Measurements from ENCODE around the gene HEY2. TPM values are rescaled to one million over a fixed set of nuclear protein-coding genes. Genes with fewer than 3 reads are reported as not detected.

Gene HEY2
- polyA plus RNA-seq, 2 of the 4 experiments (the other 2 are of a cell fraction) = 0.09 TPM; not detected in 1

DNA sequence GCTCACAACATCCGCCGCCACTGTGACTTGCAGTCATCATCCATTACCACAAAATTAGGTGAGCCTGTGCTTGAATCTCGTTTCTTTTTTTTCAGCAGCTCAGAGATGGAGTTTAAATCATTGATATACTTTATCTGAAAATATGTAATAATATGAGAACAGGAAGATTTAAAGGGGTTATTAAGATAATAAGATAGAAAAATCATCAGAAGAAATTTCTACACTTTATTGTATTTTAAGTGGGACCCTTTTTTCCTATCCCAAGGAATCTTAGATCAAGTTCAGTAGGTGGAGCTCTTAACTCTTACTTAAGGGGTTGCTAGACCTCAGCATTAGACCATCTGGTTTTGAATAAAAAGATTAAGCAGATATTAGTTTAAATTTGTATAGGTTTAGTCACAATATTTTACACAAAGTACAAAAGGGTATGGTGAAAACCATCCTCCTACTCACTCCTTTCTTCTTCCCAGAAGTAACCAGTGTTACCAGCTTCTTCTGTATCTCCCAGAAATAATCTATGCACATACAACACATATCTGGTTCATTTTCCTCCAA, 32.0 kb downstream of the HEY2 start:
- peak in 1 of 2 experiments; percentile 66; a peak in 4 of 6 replicates for ATAC-seq
- CTCF ChIA-PET = interaction anchor here (0.6 to 2.3 kb wide), 14 partner anchors 9 to 1030 kb away, joined by 3 to 22 read pairs (median 4); partner anchors contain the start of genes HINT3 and NCOA7

More for the DNA sequence above, 32.0 kb downstream of the HEY2 start:
- DNase-seq (ENCODE audit: low read depth in 1 of 2, low spot score in 1 of 2) (peak in 1 of 2 experiments; percentile 34), FAIRE-seq (no peak)
- POLR2A ChIA-PET = interaction anchor here (0.5 to 2.7 kb wide), 8 partner anchors 9 to 1337 kb away, joined by 3 to 47 read pairs (median 4); partner anchors contain the start of genes HINT3, NCOA7 and TRMT11
- peak overlapping the region; percentile 76 for H3K4me2 ChIP-seq
- peak overlapping the region; percentile 88 to 91 for H3K27ac ChIP-seq
- TF ChIP-seq TP53 (CRISPR knock-in tag; IDR thresholded peaks at IDR 0.05) (no peak), CEBPB (IDR thresholded peaks at IDR 0.05) (no peak), USF2 (IDR thresholded peaks at IDR 0.05) (no peak), SMC3 (IDR thresholded peaks at IDR 0.05) (peak; percentile 29; the same call in 1 of the 3 replicates), JUNB (IDR thresholded peaks at IDR 0.05) (no peak), ESRRA (IDR thresholded peaks at IDR 0.05; ENCODE audit: borderline replicate concordance, low read length) (no peak), HEYL (CRISPR knock-in tag; IDR thresholded peaks at IDR 0.05) (no peak), REST (IDR thresholded peaks at IDR 0.05) (no peak), RAD21 (conservative IDR thresholded peaks at IDR 0.05 in 1 of 2, IDR thresholded peaks at IDR 0.05 in 1 of 2) (peak; percentile 55 to 58), KDM5A (IDR thresholded peaks at IDR 0.05) (peak; percentile 19; the same call in 1 of the 2 replicates)
- TF ChIP-seq, protein P1, sequence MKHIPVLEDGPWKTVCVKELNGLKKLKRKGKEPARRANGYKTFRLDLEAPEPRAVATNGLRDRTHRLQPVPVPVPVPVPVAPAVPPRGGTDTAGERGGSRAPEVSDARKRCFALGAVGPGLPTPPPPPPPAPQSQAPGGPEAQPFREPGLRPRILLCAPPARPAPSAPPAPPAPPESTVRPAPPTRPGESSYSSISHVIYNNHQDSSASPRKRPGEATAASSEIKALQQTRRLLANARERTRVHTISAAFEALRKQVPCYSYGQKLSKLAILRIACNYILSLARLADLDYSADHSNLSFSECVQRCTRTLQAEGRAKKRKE (CRISPR knock-in tag; IDR thresholded peaks at IDR 0.05; ENCODE audit: low read depth) = no peak
- TF ChIP-seq, protein P2, sequence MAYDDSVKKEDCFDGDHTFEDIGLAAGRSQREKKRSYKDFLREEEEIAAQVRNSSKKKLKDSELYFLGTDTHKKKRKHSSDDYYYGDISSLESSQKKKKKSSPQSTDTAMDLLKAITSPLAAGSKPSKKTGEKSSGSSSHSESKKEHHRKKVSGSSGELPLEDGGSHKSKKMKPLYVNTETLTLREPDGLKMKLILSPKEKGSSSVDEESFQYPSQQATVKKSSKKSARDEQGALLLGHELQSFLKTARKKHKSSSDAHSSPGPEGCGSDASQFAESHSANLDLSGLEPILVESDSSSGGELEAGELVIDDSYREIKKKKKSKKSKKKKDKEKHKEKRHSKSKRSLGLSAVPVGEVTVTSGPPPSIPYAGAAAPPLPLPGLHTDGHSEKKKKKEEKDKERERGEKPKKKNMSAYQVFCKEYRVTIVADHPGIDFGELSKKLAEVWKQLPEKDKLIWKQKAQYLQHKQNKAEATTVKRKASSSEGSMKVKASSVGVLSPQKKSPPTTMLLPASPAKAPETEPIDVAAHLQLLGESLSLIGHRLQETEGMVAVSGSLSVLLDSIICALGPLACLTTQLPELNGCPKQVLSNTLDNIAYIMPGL (CRISPR knock-in tag; IDR thresholded peaks at IDR 0.05; ENCODE audit: borderline replicate concordance) = no peak
- TF ChIP-seq, protein P3, sequence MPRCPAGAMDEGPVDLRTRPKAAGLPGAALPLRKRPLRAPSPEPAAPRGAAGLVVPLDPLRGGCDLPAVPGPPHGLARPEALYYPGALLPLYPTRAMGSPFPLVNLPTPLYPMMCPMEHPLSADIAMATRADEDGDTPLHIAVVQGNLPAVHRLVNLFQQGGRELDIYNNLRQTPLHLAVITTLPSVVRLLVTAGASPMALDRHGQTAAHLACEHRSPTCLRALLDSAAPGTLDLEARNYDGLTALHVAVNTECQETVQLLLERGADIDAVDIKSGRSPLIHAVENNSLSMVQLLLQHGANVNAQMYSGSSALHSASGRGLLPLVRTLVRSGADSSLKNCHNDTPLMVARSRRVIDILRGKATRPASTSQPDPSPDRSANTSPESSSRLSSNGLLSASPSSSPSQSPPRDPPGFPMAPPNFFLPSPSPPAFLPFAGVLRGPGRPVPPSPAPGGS (IDR thresholded peaks at IDR 0.05) = no peak
- TF ChIP-seq, protein P4, sequence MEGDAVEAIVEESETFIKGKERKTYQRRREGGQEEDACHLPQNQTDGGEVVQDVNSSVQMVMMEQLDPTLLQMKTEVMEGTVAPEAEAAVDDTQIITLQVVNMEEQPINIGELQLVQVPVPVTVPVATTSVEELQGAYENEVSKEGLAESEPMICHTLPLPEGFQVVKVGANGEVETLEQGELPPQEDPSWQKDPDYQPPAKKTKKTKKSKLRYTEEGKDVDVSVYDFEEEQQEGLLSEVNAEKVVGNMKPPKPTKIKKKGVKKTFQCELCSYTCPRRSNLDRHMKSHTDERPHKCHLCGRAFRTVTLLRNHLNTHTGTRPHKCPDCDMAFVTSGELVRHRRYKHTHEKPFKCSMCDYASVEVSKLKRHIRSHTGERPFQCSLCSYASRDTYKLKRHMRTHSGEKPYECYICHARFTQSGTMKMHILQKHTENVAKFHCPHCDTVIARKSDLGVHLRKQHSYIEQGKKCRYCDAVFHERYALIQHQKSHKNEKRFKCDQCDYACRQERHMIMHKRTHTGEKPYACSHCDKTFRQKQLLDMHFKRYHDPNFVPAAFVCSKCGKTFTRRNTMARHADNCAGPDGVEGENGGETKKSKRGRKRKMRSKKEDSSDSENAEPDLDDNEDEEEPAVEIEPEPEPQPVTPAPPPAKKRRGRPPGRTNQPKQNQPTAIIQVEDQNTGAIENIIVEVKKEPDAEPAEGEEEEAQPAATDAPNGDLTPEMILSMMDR (IDR thresholded peaks at IDR 0.05) = peak; percentile 48; the same call in 2 of the 3 replicates
- peak overlapping the region; percentile 53 for H3K4me3 ChIP-seq
- 1% methylated on average over 3 of the region's 3 CpGs for WGBS (ENCODE audit: missing lambda C conversion rate)
- H3K9me3 ChIP-seq = no peaks in the 10 kb centered on the region
- peaks cover 23% of the 10 kb centered on the region for H3K4me1 ChIP-seq

All from A549 (cell line).